GM19468 (cell line): ENCODE results near the gene GNB5.
"Not testable (repeated sequence)": the region's sequence is repeated elsewhere in the genome, so short reads cannot be mapped to it uniquely, and the experiment has no call there.

Source experiments
- ATAC-seq: cut with Tn5 transposase; IDR thresholded peaks from one replicate; pipeline ENCODE4 v1.9.1; 2021; ENCODE audit warnings: mild to moderate bottlenecking, moderate library complexity, moderate number of reproducible peaks; ENCODE audit not compliant: unreplicated experiment; ENCODE audit errors: extremely low read depth

The GNB5 gene

DNA sequence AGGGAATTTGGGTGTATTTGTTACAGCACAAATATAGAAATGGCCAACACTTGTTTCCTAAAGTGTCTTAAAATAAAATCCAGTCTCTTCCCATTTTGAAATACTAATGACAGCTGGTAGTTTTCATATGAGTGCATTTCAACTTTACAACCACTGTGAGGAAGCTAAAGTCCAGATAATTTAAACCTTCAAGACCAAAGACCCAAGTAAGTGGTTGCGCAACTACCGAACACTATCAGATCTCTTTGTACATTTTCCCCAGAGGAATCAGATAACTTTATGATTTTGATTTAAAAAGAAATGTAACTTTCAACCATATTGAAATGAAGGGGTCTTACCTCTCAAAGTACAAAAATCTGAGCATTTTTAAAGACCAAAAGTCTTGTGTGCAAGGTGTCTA is 92.9 kb downstream of the GNB5 start:
- ATAC-seq = no peak

DNA sequence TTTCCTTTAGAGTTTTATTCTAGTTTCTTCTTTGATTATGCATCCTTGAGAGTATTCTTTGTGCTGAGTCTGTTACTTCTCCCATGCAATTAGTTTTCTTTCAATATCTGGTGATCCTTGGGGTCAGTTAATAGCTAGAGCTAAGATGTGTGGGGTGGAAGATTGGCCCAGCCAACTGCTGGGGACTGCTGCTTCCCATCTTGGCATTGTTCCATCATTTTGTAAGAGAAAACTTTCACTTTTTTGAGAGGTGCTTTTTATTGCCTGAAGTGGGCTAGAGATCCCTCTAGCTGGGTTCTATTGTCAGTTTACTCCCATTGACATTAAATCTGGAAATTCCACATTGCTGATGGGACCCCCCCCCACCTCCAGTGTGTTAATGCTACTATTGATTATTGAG is 94.0 kb downstream of the GNB5 start:
- ATAC-seq = no peak

- not testable (repeated sequence) for ATAC-seq
These were observed 94.7 kb downstream of the GNB5 start for GRCh38 chr15:52096536-52096935.

GRCh38 chr15:52095597-52096262 is 95.5 kb downstream of the GNB5 start:
- ATAC-seq = no peak

DNA sequence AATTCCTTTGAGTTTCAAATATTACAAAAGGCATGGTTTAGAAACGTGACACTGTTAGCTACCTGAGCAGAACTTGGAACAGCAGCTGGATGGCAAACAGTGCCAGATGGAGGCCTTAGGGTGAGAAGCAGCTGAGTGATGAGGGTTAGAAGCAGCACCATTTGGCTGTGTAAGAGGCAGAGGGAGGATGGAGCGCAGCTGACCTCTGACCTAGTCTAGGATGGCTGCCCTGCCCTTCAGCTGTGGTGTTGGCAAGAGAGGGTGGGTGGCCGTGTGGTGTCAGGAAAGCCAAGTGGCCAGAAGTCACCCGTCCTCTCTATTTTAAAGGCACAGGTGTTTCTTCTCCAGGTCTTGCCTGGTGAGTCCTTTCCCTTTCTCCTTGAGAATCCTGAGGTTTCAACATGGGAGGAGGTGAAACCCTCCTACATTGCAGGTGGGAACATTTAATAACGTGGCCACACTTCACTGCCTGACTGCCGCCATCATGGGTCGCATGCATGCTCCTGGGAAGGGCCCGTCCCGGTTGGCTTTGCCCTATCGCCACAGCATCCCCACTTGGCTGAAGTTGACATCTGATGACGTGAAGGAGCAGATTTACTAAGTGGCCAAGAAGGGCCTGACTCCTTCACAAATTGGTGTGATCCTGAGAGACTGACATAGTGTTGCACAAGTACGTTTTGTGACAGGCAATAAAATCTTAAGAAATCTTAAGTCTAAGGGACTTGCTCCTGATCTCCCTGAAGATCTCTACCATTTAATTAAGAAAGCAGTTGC is 96.2 kb downstream of the GNB5 start:
- no peak for ATAC-seq

GRCh38 chr15:52093539-52094510 is 97.4 kb downstream of the GNB5 start:
- ATAC-seq = no peak

DNA sequence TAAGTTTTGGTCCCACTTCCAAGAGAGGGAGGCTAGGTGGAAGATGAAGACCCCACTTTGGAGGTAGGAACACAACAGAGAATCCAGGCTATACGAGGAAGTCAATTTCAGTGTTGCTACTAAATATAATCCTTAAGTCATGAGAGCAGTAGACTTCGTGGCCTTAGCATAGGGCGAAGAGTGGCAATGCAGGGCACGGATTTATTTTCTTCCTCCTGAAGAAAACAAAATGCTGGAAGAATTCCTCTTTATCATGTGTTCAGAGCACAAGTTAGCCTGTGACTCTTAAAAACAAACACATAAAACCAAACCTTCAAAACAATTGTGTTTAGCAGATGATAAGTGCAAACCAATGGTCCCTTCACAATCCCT is 98.0 kb downstream of the GNB5 start:
- ATAC-seq = no peak

DNA sequence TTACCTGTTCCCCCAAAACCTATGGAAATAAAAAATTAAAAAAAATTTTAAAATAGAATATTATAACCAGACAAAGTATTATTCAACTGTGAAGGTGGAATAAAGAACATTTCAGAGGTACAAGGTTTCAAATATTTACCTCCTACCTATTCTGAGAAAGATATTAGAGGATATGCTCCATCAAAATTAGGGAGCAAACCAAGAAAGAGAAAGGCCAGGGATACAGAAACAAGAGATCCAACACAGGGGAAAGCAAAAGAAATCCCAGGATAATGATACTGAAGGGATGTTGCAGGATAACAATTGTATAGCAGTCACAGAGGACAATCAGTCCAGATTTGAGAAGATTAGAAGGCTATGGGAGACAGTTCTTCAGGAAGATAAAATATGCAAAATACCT is 101.0 kb downstream of the GNB5 start:
- ATAC-seq = no peak

DNA sequence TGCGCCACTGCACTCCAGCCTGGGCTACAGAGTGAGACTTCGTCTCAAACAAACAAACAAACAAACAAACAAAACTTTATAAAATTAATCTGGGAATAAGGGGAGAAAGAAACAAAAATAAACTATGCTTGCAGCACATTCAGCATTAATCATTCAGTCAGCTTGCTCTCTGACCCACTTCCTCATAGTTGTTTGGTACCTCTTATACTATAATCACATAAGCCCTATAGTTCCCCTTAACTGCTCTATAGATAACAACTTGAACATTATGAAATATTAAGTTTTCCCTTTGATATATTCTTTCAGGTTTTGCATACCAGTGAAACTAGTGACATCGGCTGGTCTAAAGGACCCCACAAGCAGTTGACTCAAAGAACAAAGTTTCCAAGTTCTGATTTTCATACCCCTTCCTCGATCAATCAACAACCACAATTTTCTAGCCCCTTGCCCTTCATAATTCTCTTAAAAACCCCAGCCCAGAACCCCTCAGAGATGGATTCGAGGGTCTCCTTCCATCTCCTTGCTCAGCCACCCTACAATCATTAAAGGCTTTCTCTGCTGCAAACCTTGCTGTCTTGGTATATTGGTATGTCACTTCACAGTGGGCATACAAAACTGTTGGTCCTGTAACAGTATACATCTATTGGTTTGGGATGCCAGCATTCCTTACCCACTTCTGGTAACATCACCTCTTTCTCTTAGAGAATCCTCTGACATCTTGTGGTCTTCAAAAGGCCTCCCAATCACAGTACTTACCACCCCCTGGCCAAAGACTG is 105.0 kb downstream of the GNB5 start:
- ATAC-seq = no peak

DNA sequence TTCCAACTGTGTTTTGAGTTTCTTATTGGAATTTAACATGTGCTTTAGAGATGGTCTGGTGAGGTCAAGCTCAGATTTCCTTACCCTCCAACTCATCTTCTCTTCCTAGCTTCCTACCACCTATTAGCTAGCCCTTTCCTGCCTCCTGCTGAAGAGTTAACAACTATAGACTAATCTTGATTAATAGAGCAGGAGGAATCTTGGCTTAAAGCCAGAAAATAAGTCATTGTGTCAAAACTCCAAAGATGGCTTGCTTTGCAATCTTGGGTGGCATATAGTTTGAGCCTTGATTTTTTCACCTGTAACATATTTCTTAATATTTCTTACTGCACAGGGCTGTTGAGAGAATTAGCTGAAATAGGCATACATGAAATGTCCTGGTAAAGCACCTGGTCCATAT is 105.9 kb downstream of the GNB5 start:
- no peak for ATAC-seq

DNA sequence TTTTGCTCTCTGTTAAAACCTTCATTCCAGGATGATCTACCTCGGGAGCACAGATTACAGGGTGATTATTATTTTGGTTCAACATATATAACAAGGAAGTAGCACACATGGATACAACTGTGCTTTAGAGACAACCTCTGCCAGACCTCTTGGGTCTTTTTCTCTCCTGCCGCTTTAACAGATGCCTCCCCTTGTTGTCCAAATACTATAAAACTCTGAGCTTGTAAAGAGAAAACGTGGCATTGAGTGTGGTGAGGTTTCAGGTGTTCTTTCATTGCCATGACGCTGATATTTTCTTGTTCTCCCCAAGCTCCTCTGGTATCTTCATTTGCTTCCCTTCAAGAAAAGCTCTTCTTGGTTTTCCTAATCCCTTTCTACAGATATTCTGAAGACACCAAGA is 107.6 kb downstream of the GNB5 start:
- ATAC-seq = no peak

DNA sequence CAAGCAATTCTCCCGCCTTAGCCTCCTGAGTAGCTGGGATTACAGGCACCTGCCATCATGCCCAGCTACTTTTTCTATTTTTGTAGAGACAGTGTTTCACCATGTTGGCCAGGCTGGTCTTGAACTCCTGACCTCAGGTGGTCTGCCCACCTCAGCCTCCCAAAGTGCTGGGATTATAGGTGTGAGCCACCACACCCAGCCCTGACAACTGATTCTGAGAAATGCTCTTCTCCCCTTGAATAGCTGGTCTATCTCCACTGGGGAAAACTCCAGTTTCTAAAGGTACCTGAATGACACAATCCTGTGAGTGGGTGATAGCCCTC is 108.2 kb downstream of the GNB5 start:
- ATAC-seq = not testable (repeated sequence)

DNA sequence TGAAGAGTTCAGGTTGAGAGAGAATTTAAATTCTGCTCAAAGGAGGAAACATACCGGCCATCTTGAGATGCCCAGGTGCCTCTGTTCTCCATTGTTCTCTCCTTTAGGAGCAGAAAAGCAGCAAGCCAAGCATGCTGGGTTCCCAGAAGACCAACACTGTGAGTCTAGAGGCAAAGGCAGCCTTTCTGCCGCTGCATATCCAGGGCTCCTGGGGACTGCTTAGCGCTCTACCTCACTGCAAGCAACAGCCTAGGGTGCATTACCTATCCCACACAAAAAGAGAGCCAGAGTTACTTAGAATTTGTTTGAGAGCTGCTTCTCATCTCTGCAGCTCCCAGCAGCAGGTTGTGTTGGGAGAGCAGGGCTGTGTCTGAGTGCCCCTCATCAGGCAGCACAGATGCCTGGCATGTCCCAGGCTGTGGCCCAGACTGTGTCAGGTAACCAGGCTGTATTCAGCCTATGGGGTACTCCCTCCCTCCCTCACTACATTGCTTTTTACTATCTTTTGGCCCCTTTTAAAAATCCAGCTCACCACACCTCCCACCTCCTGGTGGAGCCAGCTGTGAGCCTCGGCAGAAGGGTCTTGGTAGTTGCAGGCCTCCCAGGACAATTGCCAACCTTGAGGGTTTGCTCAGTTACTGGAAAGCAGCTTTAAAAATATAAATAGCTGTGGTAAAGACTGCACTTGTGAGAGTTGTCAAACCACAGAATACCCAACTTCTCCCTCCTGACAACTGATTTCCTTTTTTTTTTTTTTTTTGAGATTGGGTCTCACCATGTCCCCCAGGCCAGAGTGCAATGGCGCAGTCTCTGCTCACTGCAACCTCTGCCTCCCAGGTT is 108.8 kb downstream of the GNB5 start:
- ATAC-seq = peak; percentile 51

GRCh38 chr15:52080706-52081392 is 110.3 kb downstream of the GNB5 start:
- no peak for ATAC-seq

DNA sequence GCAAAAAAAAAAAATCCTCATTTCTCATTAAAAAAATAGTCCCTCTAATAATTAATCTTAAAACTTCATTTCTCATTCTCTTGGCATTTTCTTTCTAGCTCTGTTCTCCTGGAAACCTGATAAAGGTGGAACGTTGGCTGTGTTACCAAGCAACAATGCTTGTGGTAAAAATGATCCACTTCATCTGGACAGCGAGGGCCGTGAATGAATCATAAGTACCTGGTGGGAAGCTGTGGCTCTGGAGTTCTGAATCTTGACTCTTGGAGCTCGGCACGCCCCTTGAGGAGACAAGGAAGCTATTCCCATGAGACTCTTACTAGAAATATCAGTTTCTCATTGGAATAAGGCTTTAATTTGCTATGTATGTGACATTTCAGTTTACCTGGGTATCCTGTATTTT is 111.2 kb downstream of the GNB5 start:
- no peak for ATAC-seq

- no peak for ATAC-seq
These were observed 112.1 kb downstream of the GNB5 start for GRCh38 chr15:52078876-52079700.

DNA sequence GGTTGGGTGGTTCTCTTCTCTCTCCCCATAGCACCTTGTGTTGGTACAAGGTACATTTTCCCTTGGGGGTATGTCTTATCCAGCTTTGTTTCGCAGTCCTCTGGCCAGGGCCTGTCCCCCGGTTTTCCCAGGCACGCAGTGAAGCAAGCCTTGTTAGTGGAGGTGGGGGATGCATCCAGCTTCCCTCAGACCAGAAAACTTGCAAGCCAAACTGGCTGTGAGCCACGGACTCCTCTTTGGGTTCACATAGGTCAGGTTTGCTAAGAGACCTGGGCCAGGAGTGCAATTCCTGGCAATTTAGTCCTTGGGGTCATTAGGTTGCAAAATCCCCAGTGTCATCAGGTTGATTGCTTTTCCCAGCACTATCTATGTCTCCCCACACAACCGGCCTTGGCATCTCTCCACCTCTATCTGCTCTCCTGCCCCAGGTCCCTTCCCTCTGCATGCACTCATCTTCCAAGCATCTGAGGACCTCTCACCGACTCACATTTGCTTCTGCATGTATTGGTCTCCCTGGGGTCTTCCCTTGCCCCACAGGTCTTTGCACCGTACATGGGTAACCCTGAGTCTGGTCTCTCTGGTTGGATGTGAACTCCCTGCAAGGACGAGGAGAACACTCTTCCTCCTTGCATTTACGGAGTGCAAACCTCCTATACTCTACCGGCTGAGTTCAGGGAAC is 112.9 kb downstream of the GNB5 start:
- ATAC-seq = no peak
